ENCODE measurements around the gene CEP97.
"Not testable (repeated sequence)": the region's sequence is repeated elsewhere in the genome, so short reads cannot be mapped to it uniquely, and the experiment has no call there.

CEP97 gene

GRCh38 chr3:101689286-101689685 lies 35.1 kb upstream of the CEP97 start:
- H3K4me2 ChIP-seq (ENCODE audit: insufficient read depth, low read length) = no peak overlapping the region
- no peak overlapping the region for H3K4me3 ChIP-seq (ENCODE audit: low read depth in 1 of 2, low read length in 2 of 2)
- H4K20me1 ChIP-seq (ENCODE audit: insufficient read depth, low read length) = peaks cover 17% of the 10 kb centered on the region
- H3K9ac ChIP-seq (ENCODE audit: low read depth, low read length) = no peak overlapping the region
- no peak overlapping the region for H3K27ac ChIP-seq (ENCODE audit: low read length)
- H3K79me2 ChIP-seq (ENCODE audit: insufficient read depth, low read length) = peaks cover 26% of the 10 kb centered on the region
- H2AFZ ChIP-seq (ENCODE audit: low read depth, low read length) = no peak overlapping the region
- DNase-seq (no peak), ATAC-seq (ENCODE audit: insufficient read depth, low read depth) (no peak)
- H3K36me3 ChIP-seq (ENCODE audit: insufficient read depth, low read length) = peaks cover 21% of the 10 kb centered on the region
- no peaks in the 10 kb centered on the region for H3K9me3 ChIP-seq (ENCODE audit: insufficient read depth, low read length, severe bottlenecking)
- H3K27me3 ChIP-seq (ENCODE audit: insufficient read depth, low read length, poor library complexity) = no peaks in the 10 kb centered on the region
- TF ChIP-seq CTCF (IDR thresholded peaks at IDR 0.05; ENCODE audit: borderline replicate concordance, extremely low read depth, low read length, poor library complexity, severe bottlenecking) (no peak), EZH2 (IDR thresholded peaks at IDR 0.05; ENCODE audit: borderline replicate concordance, low read depth, low read length, severe bottlenecking) (no peak)
- H3K4me1 ChIP-seq (ENCODE audit: insufficient read depth, low read length) = peaks cover 28% of the 10 kb centered on the region

- no peak overlapping the region for H3K4me2 ChIP-seq (ENCODE audit: insufficient read depth, low read length)
- H3K27me3 ChIP-seq (ENCODE audit: insufficient read depth, low read length, poor library complexity) = no peaks in the 10 kb centered on the region
- peaks cover 9% of the 10 kb centered on the region for H3K79me2 ChIP-seq (ENCODE audit: insufficient read depth, low read length)
- TF ChIP-seq CTCF (IDR thresholded peaks at IDR 0.05; ENCODE audit: borderline replicate concordance, extremely low read depth, low read length, poor library complexity, severe bottlenecking) = no peak
- 0 out of 2 replicates have a peak, but pooled peaks cover 1% of the 10 kb centered on the region for H4K20me1 ChIP-seq (ENCODE audit: insufficient read depth, low read length)
- no peak overlapping the region for H3K4me3 ChIP-seq (ENCODE audit: low read depth in 1 of 2, low read length in 2 of 2)
- no peaks in the 10 kb centered on the region for H3K9me3 ChIP-seq (ENCODE audit: insufficient read depth, low read length, severe bottlenecking)
- no peak overlapping the region for H2AFZ ChIP-seq (ENCODE audit: low read depth, low read length)
- H3K4me1 ChIP-seq (ENCODE audit: insufficient read depth, low read length) = peaks cover 14% of the 10 kb centered on the region
- no peak overlapping the region for H3K9ac ChIP-seq (ENCODE audit: low read depth, low read length)
- no peak for ATAC-seq (ENCODE audit: insufficient read depth, low read depth)
- DNase-seq = no peak
- H3K36me3 ChIP-seq (ENCODE audit: insufficient read depth, low read length) = peaks cover 4% of the 10 kb centered on the region
- no peak overlapping the region for H3K27ac ChIP-seq (ENCODE audit: low read length)
Measured at GRCh38 chr3:101690972-101691371, 33.4 kb upstream of the CEP97 start.

- not testable (repeated sequence) for H3K79me2 ChIP-seq (ENCODE audit: insufficient read depth, low read length); H3K27ac ChIP-seq (ENCODE audit: low read length); H3K9me3 ChIP-seq (ENCODE audit: insufficient read depth, low read length, severe bottlenecking); H3K4me2 ChIP-seq (ENCODE audit: insufficient read depth, low read length); H2AFZ ChIP-seq (ENCODE audit: low read depth, low read length); H4K20me1 ChIP-seq (ENCODE audit: insufficient read depth, low read length); H3K4me3 ChIP-seq (ENCODE audit: low read depth in 1 of 2, low read length in 2 of 2); H3K36me3 ChIP-seq (ENCODE audit: insufficient read depth, low read length); H3K9ac ChIP-seq (ENCODE audit: low read depth, low read length); ATAC-seq (ENCODE audit: insufficient read depth, low read depth); DNase-seq; H3K27me3 ChIP-seq (ENCODE audit: insufficient read depth, low read length, poor library complexity)
- H3K4me1 ChIP-seq (ENCODE audit: insufficient read depth, low read length) = peaks cover 14% of the 10 kb centered on the region
Measured at GRCh38 chr3:101691685-101692671, 32.4 kb upstream of the CEP97 start.

- not testable (repeated sequence) for H3K9ac ChIP-seq (ENCODE audit: low read depth, low read length)
- peak; percentile 94 for ATAC-seq (ENCODE audit: insufficient read depth, low read depth)
Measured at GRCh38 chr3:101693540-101693939, 30.9 kb upstream of the CEP97 start.

GRCh38 chr3:101694836-101695235 lies 29.6 kb upstream of the CEP97 start:
- not testable (repeated sequence) for ATAC-seq (ENCODE audit: insufficient read depth, low read depth)

More at GRCh38 chr3:101693540-101693939, 30.9 kb upstream of the CEP97 start:
- peak; percentile 60 for TF ChIP-seq CTCF (IDR thresholded peaks at IDR 0.05; ENCODE audit: borderline replicate concordance, extremely low read depth, low read length, poor library complexity, severe bottlenecking)
- DNase-seq = peak; percentile 46
- not testable (repeated sequence) for H3K79me2 ChIP-seq (ENCODE audit: insufficient read depth, low read length); H3K4me1 ChIP-seq (ENCODE audit: insufficient read depth, low read length); H3K4me3 ChIP-seq (ENCODE audit: low read depth in 1 of 2, low read length in 2 of 2); H3K27me3 ChIP-seq (ENCODE audit: insufficient read depth, low read length, poor library complexity); H2AFZ ChIP-seq (ENCODE audit: low read depth, low read length); H4K20me1 ChIP-seq (ENCODE audit: insufficient read depth, low read length); H3K36me3 ChIP-seq (ENCODE audit: insufficient read depth, low read length); H3K27ac ChIP-seq (ENCODE audit: low read length); H3K9me3 ChIP-seq (ENCODE audit: insufficient read depth, low read length, severe bottlenecking); H3K4me2 ChIP-seq (ENCODE audit: insufficient read depth, low read length)

More at GRCh38 chr3:101694836-101695235, 29.6 kb upstream of the CEP97 start:
- H3K27ac ChIP-seq (ENCODE audit: low read length); H4K20me1 ChIP-seq (ENCODE audit: insufficient read depth, low read length); H2AFZ ChIP-seq (ENCODE audit: low read depth, low read length); DNase-seq; H3K4me2 ChIP-seq (ENCODE audit: insufficient read depth, low read length); H3K4me3 ChIP-seq (ENCODE audit: low read depth in 1 of 2, low read length in 2 of 2); H3K79me2 ChIP-seq (ENCODE audit: insufficient read depth, low read length); H3K36me3 ChIP-seq (ENCODE audit: insufficient read depth, low read length); H3K4me1 ChIP-seq (ENCODE audit: insufficient read depth, low read length); H3K27me3 ChIP-seq (ENCODE audit: insufficient read depth, low read length, poor library complexity); H3K9ac ChIP-seq (ENCODE audit: low read depth, low read length); H3K9me3 ChIP-seq (ENCODE audit: insufficient read depth, low read length, severe bottlenecking): not testable (repeated sequence)

Data from DND-41 (cell line).